HCT116 (cell line): ENCODE measurements around the gene ARHGAP28. TPM values are rescaled to one million over a fixed set of nuclear protein-coding genes. Genes with fewer than 3 reads are reported as not detected.

Experiments
- ATAC-seq: fragments of 200-7000 bp; cut with Tn5 transposase; 2 replicates; pipeline ENCODE4 v1.9.1; 2020; ENCODE audit warnings: mild to moderate bottlenecking, moderate library complexity
- BruUV-seq: library from RNA; stranded (reverse); fragments of 400-500 nt; replicated peaks from 2 replicates; lab custom pipeline; 2021; lab: Mats Ljungman, UMichigan
- CTCF ChIA-PET: fragments of 300-600 bp; sonication (Branson Sonifier 250); formaldehyde crosslinking; loops from one replicate; lab custom pipeline; 2021; ENCODE audit warnings: antibody characterized with exemption; lab: Charles Lee
- POLR2A ChIA-PET: fragments of 300-600, 350-600 bp; sonication (Branson Sonifier 250); formaldehyde crosslinking; loops from one replicate; lab custom pipeline; 2021; ENCODE audit warnings: antibody characterized with exemption; lab: Charles Lee
- RAD21 ChIA-PET, 2 experiments: fragments of 300-600 bp; sonication (Branson Sonifier 250); formaldehyde crosslinking; loops; one replicate each; lab custom pipeline; 2023; ENCODE audit warnings: low total read pairs in 2 of 2; ENCODE audit not compliant: uncharacterized antibody in 2 of 2, unreplicated experiment in 2 of 2, low non-redundant PET in 1 of 2; lab: Charles Lee
- DNase-seq: peaks from one replicate; pipeline ENCODE4 v3.0.0-alpha.2; 2010; ENCODE audit warnings: low read depth, low spot score
- H2AFZ ChIP-seq: fragments of 200-600 bp; shearing (Covaris generic), sonication (generic); 2 replicates; pipeline ENCODE4 v1.6.1; 2017; ENCODE audit warnings: low read depth, mixed run types, mixed read lengths, antibody characterized with exemption, low read length; ENCODE audit not compliant: poor library complexity, severe bottlenecking
- H3K27ac ChIP-seq: 2 replicates; pipeline ENCODE4 v1.5.1; 2012; ENCODE audit warnings: low read depth, low read length
- H3K27me3 ChIP-seq: fragments of 200-600 bp; sonication (generic); 2 replicates; pipeline ENCODE4 v1.6.1; 2016; ENCODE audit warnings: mixed run types, low read length, mixed read lengths; ENCODE audit not compliant: insufficient read depth
- H3K36me3 ChIP-seq, 2 experiments: fragments of 200-500 bp in 1 of 2; fragments of 200-600 bp in 1 of 2; sonication (Bioruptor generic) in 1 of 2; sonication (generic) in 1 of 2; 2 replicates each; pipeline versions ENCODE4 v1.5.1 to v1.6.1; 2014 to 2016; ENCODE audit warnings: low read length in 2 of 2, inconsistent platforms in 1 of 2, mixed read lengths in 1 of 2, mixed run types in 1 of 2; ENCODE audit not compliant: insufficient read depth in 2 of 2, control insufficient read depth in 1 of 2
- H3K4me1 ChIP-seq, 2 experiments: fragments of 200-600 bp in 1 of 2; sonication (generic) in 1 of 2; 2 replicates each; pipeline versions ENCODE4 v1.5.1 to v1.6.1; 2012 to 2017; ENCODE audit warnings: low read length in 2 of 2, inconsistent platforms in 1 of 2, mild to moderate bottlenecking in 1 of 2, mixed read lengths in 1 of 2, mixed run types in 1 of 2, moderate library complexity in 1 of 2; ENCODE audit not compliant: insufficient read depth in 2 of 2, control insufficient read depth in 1 of 2
- H3K4me2 ChIP-seq: fragments of 200-600 bp; sonication (generic); 2 replicates; pipeline ENCODE4 v1.6.1; 2017; ENCODE audit warnings: mixed run types, low read length, mixed read lengths
- H3K4me3 ChIP-seq, 2 experiments: fragments of 200-600 bp in 1 of 2; sonication (generic) in 1 of 2; replicated peaks in 1 of 2; 2 replicates each; pipeline ENCODE4 v1.5.1; 2011 to 2016; ENCODE audit warnings: low read length in 2 of 2, control low read depth in 1 of 2, low read depth in 1 of 2, mild to moderate bottlenecking in 1 of 2, mixed read lengths in 1 of 2, mixed run types in 1 of 2
- H3K79me2 ChIP-seq: fragments of 200-600 bp; sonication (generic); 2 replicates; pipeline ENCODE4 v1.6.1; 2017; ENCODE audit warnings: mild to moderate bottlenecking, mixed run types, low read length, moderate library complexity, mixed read lengths; ENCODE audit not compliant: insufficient read depth
- H3K9ac ChIP-seq: fragments of 200-600 bp; sonication (generic); 2 replicates; pipeline ENCODE4 v1.6.1; 2016; ENCODE audit warnings: low read length, mixed read lengths
- H3K9me2 ChIP-seq: fragments of 200-600 bp; sonication (generic), shearing (Covaris generic); 2 replicates; pipeline ENCODE4 v1.6.1; 2017; ENCODE audit warnings: mixed run types, mild to moderate bottlenecking, moderate library complexity; ENCODE audit not compliant: insufficient read depth
- H3K9me3 ChIP-seq, 2 experiments: fragments of 200-500 bp in 1 of 2; fragments of 200-600 bp in 1 of 2; sonication (Bioruptor generic) in 1 of 2; sonication (generic) in 1 of 2; 2 replicates each; pipeline ENCODE4 v1.6.1; 2014 to 2017; ENCODE audit warnings: low read length in 2 of 2, mixed read lengths in 2 of 2, inconsistent platforms in 1 of 2, low read depth in 1 of 2, mild to moderate bottlenecking in 1 of 2, mixed run types in 1 of 2, moderate library complexity in 1 of 2; ENCODE audit not compliant: control insufficient read depth in 1 of 2, insufficient read depth in 1 of 2
- H4K20me1 ChIP-seq: fragments of 200-600 bp; sonication (generic), shearing (Covaris generic); 2 replicates; pipeline ENCODE4 v1.6.1; 2017; ENCODE audit warnings: mixed run types, mild to moderate bottlenecking, moderate library complexity; ENCODE audit not compliant: insufficient read depth
- CBX3 ChIP-seq: IDR thresholded peaks from 2 replicates; pipeline ENCODE4 v1.6.1; 2012; ENCODE audit warnings: low read depth
- CTCF ChIP-seq, 3 experiments: fragments of 200-600 bp in 1 of 3; sonication (generic) in 1 of 3; IDR thresholded peaks in 2 of 3; conservative IDR thresholded peaks in 1 of 3; 2 replicates each; pipeline ENCODE4 v1.5.1; 2012 to 2017; ENCODE audit warnings: low read depth in 2 of 3, low read length in 2 of 3, antibody characterized with exemption in 1 of 3, borderline replicate concordance in 1 of 3, control low read depth in 1 of 3, mild to moderate bottlenecking in 1 of 3, mixed read lengths in 1 of 3, mixed run types in 1 of 3, moderate library complexity in 1 of 3; ENCODE audit not compliant: insufficient read depth in 1 of 3
- ELF1 ChIP-seq: IDR thresholded peaks from 2 replicates; pipeline ENCODE4 v1.6.1; 2012; ENCODE audit warnings: low read depth, borderline replicate concordance
- FOSL1 ChIP-seq: IDR thresholded peaks from 2 replicates; pipeline ENCODE4 v1.6.1; 2012; ENCODE audit warnings: low read depth
- JUND ChIP-seq: IDR thresholded peaks from 2 replicates; pipeline ENCODE4 v1.6.1; 2012
- MAX ChIP-seq: IDR thresholded peaks from 2 replicates; pipeline ENCODE4 v1.6.1; 2012
- ZBTB33 ChIP-seq: IDR thresholded peaks from 2 replicates; pipeline ENCODE4 v1.6.1; 2011; ENCODE audit warnings: mild to moderate bottlenecking, low read length, moderate library complexity; ENCODE audit not compliant: insufficient replicate concordance; ENCODE audit errors: extremely low read depth
- ZNF274 ChIP-seq: fragments of 200-500 bp; sonication (Bioruptor generic); IDR thresholded peaks from 2 replicates; pipeline ENCODE4 v1.6.1; 2014; ENCODE audit warnings: mild to moderate bottlenecking, low read depth, low read length, inconsistent platforms
- intact Hi-C: fragments of 100-400 bp; cut with micrococcal nuclease; formaldehyde crosslinking; loops from 2 replicates; pipeline ENCODE4 v1.10.0; 2022
- total RNA-seq: library from RNA; stranded (reverse); gene quantifications from one replicate; pipeline ENCODE4 v1.2.1, GENCODE V29; 2021; ENCODE audit not compliant: unreplicated experiment

The ARHGAP28 gene
- total RNA-seq, 1 experiment from 2014 or later: not detected

GRCh38 chr18:6763524-6763923, 34.0 kb downstream of the ARHGAP28 start:
- ATAC-seq: no peak
- intact Hi-C loops: no loop called here
- BruUV-seq: no TSS peak
- RAD21 ChIA-PET: no interaction called here
- TF ChIP-seq CTCF (IDR thresholded peaks at IDR 0.05 in 2 of 3, conservative IDR thresholded peaks at IDR 0.05 in 1 of 3; ENCODE audit: borderline replicate concordance in 1 of 3, insufficient read depth in 1 of 3, low read depth in 2 of 3, low read length in 2 of 3) (no peak), ELF1 (no peak), CBX3 (no peak), FOSL1 (no peak), ZBTB33 (no peak), MAX (no peak), ZNF274 (no peak), JUND (no peak)
- Histone ChIP-seq H3K9ac (no peak overlapping the region), H3K27ac (no peak overlapping the region), H2AFZ (no peak overlapping the region), H3K9me3 (peaks cover 11 to 39% of the 10 kb centered on the region in 2 experiments; a peak in 2 of 4 replicates), H3K36me3 (no peaks in the 10 kb centered on the region), H3K4me1 (no peaks in the 10 kb centered on the region), H3K79me2 (no peaks in the 10 kb centered on the region), H4K20me1 (no peaks in the 10 kb centered on the region), H3K9me2 (no peaks in the 10 kb centered on the region), H3K27me3 (no peaks in the 10 kb centered on the region), H3K4me2 (no peak overlapping the region), H3K4me3 (no peak overlapping the region)
- CTCF ChIA-PET: no interaction called here
- POLR2A ChIA-PET: no interaction called here
- no peak for DNase-seq
